Left colon (tissue), 2 donors: Measurements from ENCODE around the gene GAL3ST1. TPM values are rescaled to one million over a fixed set of nuclear protein-coding genes. Genes with fewer than 3 reads are reported as not detected.
A peak's percentile ranks its signal among the peaks of the same experiment; 100 is the strongest.
"Not testable (repeated sequence)": the region's sequence is repeated elsewhere in the genome, so short reads cannot be mapped to it uniquely, and the experiment has no call there.

ENCODE experiments used
- ATAC-seq: fragments of 200-7000 bp; cut with Tn5 transposase; one replicate; pipeline ENCODE4 v1.9.1; 2020; ENCODE audit warnings: mild to moderate bottlenecking, moderate library complexity
- DNase-seq, 2 donors: peaks; one replicate each; pipeline ENCODE4 v3.0.0-alpha.2; 2020
- intact Hi-C, 2 donors: fragments of 100-400 bp; cut with DNase I in 1 of 2; cut with micrococcal nuclease in 1 of 2; formaldehyde crosslinking; loops; one replicate each; pipeline versions ENCODE4 v1.11.2 to v1.14.0; 2022; cut with DNase I, micrococcal nuclease
- total RNA-seq, 2 donors: library from RNA; stranded (reverse); fragmentation: NEBNext Ultra II Directional; extraction: Animal tissue kit (Norgen Biotek cat#: 25700); gene quantifications; one replicate each; pipeline ENCODE4 v1.2.1, GENCODE V29; 2021
- donor health status: DM: no; HTN: no; CAD: no.
- donor health status: DM: yes; HTN: yes; CAD: no.

The GAL3ST1 gene
- total RNA-seq, 2 donors from 2014 or later: 12.1 to 17.4 TPM

- DNase-seq: no peak
- intact Hi-C loops: no loop called here
- ATAC-seq: no peak
Observed at GRCh38 chr22:30546616-30547015, 27.8 kb downstream of the GAL3ST1 start, which contains the start of gene SEC14L6. Gene SEC14L6 (minus strand): TSS chr22:30546741. CDS start chr22:30546682, 59 bp downstream.

GRCh38 chr22:30542811-30543188 lies 31.7 kb downstream of the GAL3ST1 start:
- no peak for ATAC-seq
- DNase-seq: no peak
- intact Hi-C loops: no loop called here

GRCh38 chr22:30541961-30542810 lies 32.3 kb downstream of the GAL3ST1 start:
- ATAC-seq: peak; percentile 36
- no peak for DNase-seq
- intact Hi-C loops: no loop called here

GRCh38 chr22:30541511-30541910 lies 33.0 kb downstream of the GAL3ST1 start:
- DNase-seq, ATAC-seq: not testable (repeated sequence)

GRCh38 chr22:30539368-30539767 lies 35.1 kb downstream of the GAL3ST1 start:
- ATAC-seq (no peak), DNase-seq (no peak)
- intact Hi-C loops: no loop called here

More at GRCh38 chr22:30541511-30541910, 33.0 kb downstream of the GAL3ST1 start:
- intact Hi-C loops: not testable (repeated sequence)

- no peak for ATAC-seq
Observed at GRCh38 chr22:30538280-30538679, 36.2 kb downstream of the GAL3ST1 start.

GRCh38 chr22:30537083-30537731 lies 37.3 kb downstream of the GAL3ST1 start:
- ATAC-seq: no peak
- intact Hi-C loops: no loop called here

More at GRCh38 chr22:30538280-30538679, 36.2 kb downstream of the GAL3ST1 start:
- intact Hi-C loops: no loop called here
- no peak for DNase-seq

GRCh38 chr22:30535182-30535581 lies 39.3 kb downstream of the GAL3ST1 start:
- DNase-seq (no peak), ATAC-seq (no peak)
- intact Hi-C loops: no loop called here

More at GRCh38 chr22:30537083-30537731, 37.3 kb downstream of the GAL3ST1 start:
- no peak for DNase-seq

- ATAC-seq (no peak), DNase-seq (no peak)
- intact Hi-C loops: no loop called here
Observed at GRCh38 chr22:30531651-30532608, 42.5 kb downstream of the GAL3ST1 start.

GRCh38 chr22:30526656-30527055 lies 47.8 kb downstream of the GAL3ST1 start:
- ATAC-seq: no peak
- DNase-seq: no peak
- intact Hi-C loops: no loop called here

- intact Hi-C loops: no loop called here
- DNase-seq (no peak), ATAC-seq (no peak)
Observed at GRCh38 chr22:30523646-30524489, 50.6 kb downstream of the GAL3ST1 start.

- ATAC-seq (no peak), DNase-seq (no peak)
- intact Hi-C loops: no loop called here
Observed at GRCh38 chr22:30521368-30522156, 52.9 kb downstream of the GAL3ST1 start.

- ATAC-seq (no peak), DNase-seq (no peak)
- intact Hi-C loops: no loop called here
Observed at GRCh38 chr22:30519842-30520425, 54.5 kb downstream of the GAL3ST1 start.

- ATAC-seq (no peak), DNase-seq (no peak)
- intact Hi-C loops: no loop called here
Observed at GRCh38 chr22:30516731-30517130, 57.7 kb downstream of the GAL3ST1 start.

- intact Hi-C loops: no loop called here
- ATAC-seq (no peak), DNase-seq (no peak)
Observed at GRCh38 chr22:30516273-30516672, 58.2 kb downstream of the GAL3ST1 start.

- intact Hi-C loops: no loop called here
- ATAC-seq: no peak
- no peak for DNase-seq
Observed at GRCh38 chr22:30514252-30514651, 60.2 kb downstream of the GAL3ST1 start.

GRCh38 chr22:30513462-30513861 lies 61.0 kb downstream of the GAL3ST1 start:
- intact Hi-C loops: no loop called here
- ATAC-seq: no peak

More at GRCh38 chr22:30513462-30513861, 61.0 kb downstream of the GAL3ST1 start:
- DNase-seq: no peak
